Bronchial smooth muscle cell (primary cell): Measurements from ENCODE around the gene FRY. TPM values are rescaled to one million over a fixed set of nuclear protein-coding genes. Genes with fewer than 3 reads are reported as not detected.

Source experiments
- total RNA-seq: library from RNA; depleted of rRNA; stranded (reverse); fragments of >200 nt; gene quantifications from 2 replicates; pipeline ENCODE4 v1.2.1, GENCODE V29; 2014

Gene FRY
- total RNA-seq = 9.2 and 11.3 TPM in 2 replicates

DNA sequence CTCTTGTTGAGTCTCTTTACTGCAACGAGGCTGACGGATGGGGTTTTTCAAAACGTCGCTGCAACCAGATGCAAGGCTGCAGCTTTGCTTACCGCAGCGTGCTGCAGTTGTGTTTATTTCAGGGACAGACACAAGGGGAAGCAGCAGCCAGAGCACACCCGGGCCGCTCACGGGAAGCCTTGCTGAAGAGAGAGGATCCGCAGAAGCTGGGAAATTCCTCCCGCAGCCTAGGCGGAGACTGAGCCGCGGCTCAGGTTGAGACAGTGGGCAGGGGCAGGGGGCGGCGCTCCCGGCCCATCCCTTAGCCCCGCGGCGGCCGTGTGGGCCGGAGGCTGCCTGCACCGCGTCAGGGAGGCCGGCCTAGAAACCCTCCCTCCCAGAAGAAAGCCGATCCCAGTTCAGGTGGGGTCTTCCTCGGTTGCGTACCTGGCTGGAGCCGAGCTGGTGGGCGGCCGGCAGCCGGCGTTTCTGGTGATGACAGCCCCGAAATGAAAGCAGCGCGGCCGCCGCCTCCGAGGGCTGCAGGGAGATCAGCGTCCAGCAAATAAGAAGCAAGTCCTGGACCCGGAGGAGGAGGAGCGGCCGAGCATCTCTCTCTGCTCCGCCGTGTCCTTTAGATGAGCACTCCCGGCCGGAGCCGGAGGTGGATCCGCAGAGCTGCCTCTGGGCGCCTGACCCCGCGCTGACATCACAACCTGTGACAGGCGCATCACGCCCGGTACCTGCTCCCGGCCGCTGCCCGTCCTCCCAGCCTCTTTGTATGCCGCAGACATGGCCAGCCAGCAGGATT lies at the start of gene FRY:
FRY (plus strand) TSS at position 750 of the 790 bp plus-strand sequence; CDS start at position 772, 22 bp downstream.

GRCh38 chr13:32315238-32316027 lies 283.9 kb downstream of the FRY start, which contains the start of the genes BRCA2 and ZAR1L:
BRCA2 (plus strand) TSS chr13:32315508; CDS start chr13:32316461, 953 bp downstream.
ZAR1L (minus strand) TSS chr13:32315363; CDS start chr13:32311925, 3,438 bp downstream.

